GM18508 (cell line): ENCODE data around the gene ZNF560.
A peak's percentile ranks its signal among the peaks of the same experiment; 100 is the strongest.

Experiments used
- ATAC-seq: cut with Tn5 transposase; IDR thresholded peaks from one replicate; pipeline ENCODE4 v1.9.1; 2021; ENCODE audit warnings: moderate number of reproducible peaks; ENCODE audit not compliant: insufficient read depth, unreplicated experiment

Gene ZNF560

DNA sequence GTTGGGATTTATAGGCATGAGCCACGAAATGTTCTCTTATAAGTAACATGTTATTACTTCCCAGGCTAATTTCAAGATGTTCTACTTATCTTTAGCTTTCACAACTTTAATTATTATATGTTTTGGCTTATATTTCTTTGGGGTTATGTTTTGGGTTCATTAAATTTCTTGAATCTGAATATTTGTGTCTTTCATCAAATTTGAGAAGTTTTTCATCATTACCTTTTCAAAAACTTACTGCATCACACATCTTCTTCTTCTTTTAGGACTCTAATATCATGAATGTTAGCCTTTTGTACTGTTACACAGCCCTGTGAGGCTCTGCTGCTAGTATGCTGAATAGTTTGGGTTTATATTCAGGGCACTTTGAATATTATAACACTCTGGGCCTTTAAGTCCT lies 53.4 kb downstream of the ZNF560 start:
- no peak for ATAC-seq

DNA sequence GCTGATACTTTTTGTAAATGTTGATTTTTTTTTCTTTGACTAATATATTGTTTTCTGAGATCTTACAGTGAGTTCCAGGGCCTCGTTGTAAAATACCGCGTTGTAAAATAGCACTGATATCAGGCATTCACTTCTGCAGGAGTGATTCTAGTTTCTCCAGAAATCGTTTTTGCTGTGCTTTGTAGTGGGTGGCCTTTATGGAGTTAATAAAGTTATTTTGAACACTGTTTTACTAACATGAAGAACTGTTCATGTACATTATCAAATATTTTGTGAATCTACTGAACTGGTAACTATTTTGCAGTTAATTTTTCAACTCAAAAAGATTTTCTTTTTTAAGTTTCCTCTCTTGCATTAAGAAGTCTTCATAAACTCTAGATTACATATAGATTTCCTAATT lies 62.1 kb downstream of the ZNF560 start:
- ATAC-seq = no peak

DNA sequence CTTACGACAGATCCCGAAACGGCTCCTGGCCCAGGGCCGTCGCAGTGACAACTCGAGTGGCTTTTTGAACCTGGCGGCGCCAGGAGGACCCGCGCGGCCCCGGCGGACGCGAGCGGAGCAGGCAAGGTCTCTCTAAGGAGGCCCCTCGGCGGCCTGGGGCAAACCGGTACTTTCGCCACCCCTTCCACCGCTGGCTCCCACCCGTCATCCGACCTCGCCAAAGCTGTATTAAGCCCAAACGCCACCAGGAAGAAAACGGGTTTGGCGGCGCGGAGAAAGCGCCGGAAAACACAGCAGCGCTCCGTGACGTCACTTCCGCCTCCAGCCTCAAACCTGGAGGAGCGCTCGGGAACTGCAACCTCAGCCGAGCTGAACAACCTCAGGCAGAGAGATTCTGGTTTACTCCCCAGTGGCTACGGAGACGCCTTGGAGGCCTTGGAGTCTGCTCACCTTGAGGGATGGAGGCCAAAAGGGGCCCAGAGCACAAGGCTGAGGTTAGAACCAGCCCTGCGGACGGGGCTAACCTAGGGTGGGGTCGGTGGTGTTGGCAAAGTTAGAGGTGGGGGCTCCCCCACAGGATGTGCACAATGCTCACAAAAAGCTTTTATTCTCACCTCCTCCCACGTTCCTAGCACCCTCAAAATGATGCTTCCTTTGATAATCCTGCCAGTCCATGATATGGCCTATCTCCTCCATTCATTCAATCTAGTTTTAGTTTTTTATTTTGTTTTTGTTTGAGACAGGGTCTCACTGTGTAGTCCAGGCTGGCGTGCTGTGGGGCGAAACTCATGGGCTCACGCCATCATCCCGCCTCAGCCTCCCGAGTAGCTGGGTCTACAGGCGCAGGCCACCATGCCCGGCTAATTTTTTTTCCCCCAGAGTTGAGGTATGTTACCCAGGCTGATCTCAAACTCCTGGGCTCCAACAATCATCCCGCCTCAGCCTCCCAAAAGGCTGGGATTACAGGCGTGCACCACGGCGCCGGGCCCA lies 62.8 kb downstream of the ZNF560 start, which contains the start of gene ZNF266:
Gene ZNF266, minus strand, starts transcription at position 295 of the 990 bp plus-strand sequence. CDS start 15,484 bp downstream, outside the sequence.
- peak; percentile 48 for ATAC-seq

DNA sequence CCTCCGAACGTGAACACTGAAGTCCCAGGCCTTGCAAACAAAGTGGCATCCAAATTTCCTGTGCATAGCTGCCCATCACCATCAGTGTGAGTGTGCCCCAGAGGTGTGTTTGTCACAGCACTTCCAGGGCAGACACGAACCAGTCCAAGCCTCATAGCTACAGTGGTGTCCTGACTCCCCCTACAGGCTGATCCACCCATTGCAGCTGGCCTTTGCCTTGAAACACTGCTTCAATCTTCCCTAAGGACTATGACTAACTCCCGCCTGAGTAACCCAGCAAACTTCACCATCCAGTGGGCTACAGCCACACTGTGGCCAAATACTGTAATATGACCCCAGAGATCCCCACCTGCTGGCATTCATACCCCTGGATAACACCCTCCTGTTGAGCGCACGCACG lies 66.9 kb downstream of the ZNF560 start:
- ATAC-seq = no peak

DNA sequence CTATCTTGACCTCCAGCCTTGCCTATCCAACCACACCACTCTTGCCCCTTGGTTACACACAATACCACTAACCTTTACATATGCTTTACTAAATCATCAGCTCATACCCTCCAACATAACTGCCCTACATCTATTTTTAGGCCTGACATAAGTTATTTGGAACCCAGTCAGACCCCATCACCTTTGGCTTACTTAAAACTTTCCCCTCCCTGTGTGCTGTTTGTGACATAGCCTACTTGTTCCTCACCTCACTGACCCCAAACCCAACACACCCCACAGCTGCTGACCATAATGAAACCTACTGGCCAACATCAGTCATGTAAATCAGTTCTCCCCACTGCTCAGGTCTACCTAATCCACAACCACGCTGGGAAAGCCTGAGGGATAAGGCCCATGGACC lies 68.0 kb downstream of the ZNF560 start:
- ATAC-seq = no peak

DNA sequence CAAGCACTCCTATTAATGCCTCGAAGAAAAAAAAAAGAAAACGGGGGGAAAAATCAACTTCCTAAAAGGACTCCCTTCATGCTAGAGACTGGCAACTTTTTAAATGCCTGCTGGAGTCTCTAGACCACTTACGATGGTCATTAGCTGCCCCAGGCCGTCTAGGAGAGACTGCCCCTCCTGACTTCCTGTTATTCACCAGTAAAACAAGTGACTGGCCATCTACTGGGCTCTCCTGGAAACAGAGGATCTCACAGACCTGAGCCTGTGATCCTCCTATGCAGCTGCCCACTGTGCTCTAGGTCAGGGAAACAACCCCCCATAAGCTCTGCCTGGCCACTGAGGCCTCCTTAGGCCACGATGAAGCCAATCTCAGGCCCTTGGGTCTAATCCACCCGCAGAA lies 70.5 kb downstream of the ZNF560 start:
- no peak for ATAC-seq
